BLaER1 treated with 17β-estradiol and CSF1 and Interleukin-3, amounts not matched to agents 10 nM and 100 nM (cell line): Measurements from ENCODE around the gene SPATA1.

Source experiments
- H3K27ac ChIP-seq, 11 experiments: shearing (Covaris generic); formaldehyde crosslinking; 2 replicates each; pipeline ENCODE4 v1.8.1; 2022
- H3K27me3 ChIP-seq, 11 experiments: shearing (Covaris generic); formaldehyde crosslinking; 2 replicates each; pipeline ENCODE4 v1.8.1; 2022
- H3K36me3 ChIP-seq, 11 experiments: shearing (Covaris generic); formaldehyde crosslinking; 2 replicates each; pipeline ENCODE4 v1.8.1; 2022
- H3K4me1 ChIP-seq, 10 experiments: shearing (Covaris generic); formaldehyde crosslinking; 2 replicates each; pipeline ENCODE4 v1.8.1; 2022
- H3K4me2 ChIP-seq, 11 experiments: shearing (Covaris generic); formaldehyde crosslinking; 2 replicates each; pipeline ENCODE4 v1.8.1; 2022
- H3K4me3 ChIP-seq, 10 experiments: shearing (Covaris generic); formaldehyde crosslinking; 2 replicates each; pipeline ENCODE4 v1.8.1; 2022
- H3K9ac ChIP-seq, 11 experiments: shearing (Covaris generic); formaldehyde crosslinking; 2 replicates each; pipeline ENCODE4 v1.8.1; 2022
- H3K9me3 ChIP-seq, 11 experiments: shearing (Covaris generic); formaldehyde crosslinking; replicated peaks in 1 of 11; 2 replicates each; pipeline ENCODE4 v1.8.1; 2022
- H4K20me1 ChIP-seq, 11 experiments: shearing (Covaris generic); formaldehyde crosslinking; 2 replicates each; pipeline ENCODE4 v1.8.1; 2022
- Cebpa-rat ChIP-seq, 11 experiments: shearing (Covaris generic); IDR thresholded peaks; 2 replicates each; pipeline ENCODE4 v1.8.1; 2022

Gene SPATA1

DNA sequence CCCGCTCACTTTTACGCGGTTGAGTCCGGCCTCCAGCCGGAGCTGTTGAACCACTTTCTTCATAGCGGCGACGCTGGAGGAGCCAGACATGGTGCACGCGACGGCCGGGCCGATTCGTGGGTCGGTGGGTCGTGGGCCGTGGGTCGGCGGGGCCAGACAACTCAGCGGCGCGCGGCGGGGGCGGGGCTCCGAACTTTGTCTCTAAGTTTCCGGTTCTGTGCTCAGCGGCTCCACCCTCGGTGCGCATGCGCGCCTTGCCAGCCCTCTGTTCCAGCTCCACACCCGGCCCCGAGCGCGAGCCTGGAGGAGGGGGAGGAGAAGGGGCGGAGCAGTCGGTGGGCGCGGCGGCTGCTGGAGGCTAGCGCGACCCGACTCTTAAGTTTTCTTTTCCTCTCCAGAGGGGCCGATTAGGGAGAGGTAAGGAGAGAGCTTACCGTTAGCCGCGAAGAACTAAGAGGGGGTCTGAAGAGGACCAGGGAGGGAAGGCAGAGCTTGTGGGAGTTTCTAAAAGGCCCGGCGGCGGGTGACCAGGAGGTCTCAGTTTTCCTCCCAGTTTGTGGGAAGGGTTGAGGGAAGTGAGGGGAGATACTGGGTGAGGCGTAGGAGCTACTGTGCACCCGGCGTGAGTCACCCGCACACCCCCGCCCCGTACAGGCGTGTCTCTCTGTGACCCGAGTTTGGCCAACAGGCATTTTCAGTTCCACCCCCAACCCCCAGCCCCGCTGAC, at the start of gene SPATA1, which contains the start of gene GNG5:
Gene SPATA1 (plus strand): TSS at position 385 of the 727 bp plus-strand sequence. CDS start 9,974 bp downstream, outside the sequence.
Gene GNG5 (minus strand): TSS at position 580 of the 727 bp plus-strand sequence. CDS start 490 bp downstream, at position 90.
- Histone ChIP-seq H3K9ac (peak within 1 kb of the TSS; percentile 87 to 99 (median 97)), H3K27me3 (no peaks in the 10 kb centered on the region), H3K4me1 (peaks cover 28 to 46% (median 39%) of the 10 kb centered on the region in 10 experiments), H3K36me3 (peaks cover 17 to 36% (median 29%) of the 10 kb centered on the region in 11 experiments; a peak in 20 of 22 replicates), H3K4me3 (peak within 1 kb of the TSS; percentile 78 to 96 (median 84)), H3K4me2 (peak within 1 kb of the TSS; percentile 80 to 94 (median 90)), H4K20me1 (peaks cover 37 to 45% (median 40%) of the 10 kb centered on the region in 11 experiments), H3K27ac (peak within 1 kb of the TSS; percentile 89 to 98 (median 95)), H3K9me3 (peaks cover 10 to 21% (median 14%) of the 10 kb centered on the region in 11 experiments; a peak in 21 of 22 replicates)
- TF ChIP-seq Cebpa-rat (IDR thresholded peaks at IDR 0.05): no peak

DNA sequence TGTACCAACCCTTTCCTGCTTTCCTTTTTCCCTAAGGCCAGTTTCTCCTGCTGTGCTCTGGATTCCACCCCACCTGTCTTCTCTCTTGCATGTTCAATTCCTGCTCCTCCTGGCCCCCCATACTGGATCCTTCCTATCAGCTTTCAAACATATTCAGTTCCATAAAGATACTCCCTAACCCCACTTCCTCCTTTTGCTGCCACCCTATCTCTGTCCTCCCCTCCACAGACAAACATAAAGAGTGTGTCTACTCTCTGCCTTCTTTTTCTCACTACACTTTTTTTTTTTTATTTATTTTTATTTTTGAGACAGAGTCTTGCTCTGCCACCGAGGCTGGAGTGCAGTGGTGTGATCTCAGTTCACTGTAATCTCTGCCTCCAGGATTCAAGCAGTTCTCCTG, 44.1 kb upstream of the SPATA1 start:
- TF ChIP-seq Cebpa-rat (IDR thresholded peaks at IDR 0.05): no peak
- Histone ChIP-seq H3K9ac (no peak overlapping the region), H3K9me3 (no peaks in the 10 kb centered on the region), H4K20me1 (no peaks in the 10 kb centered on the region), H3K27me3 (no peaks in the 10 kb centered on the region), H3K4me1 (no peaks in the 10 kb centered on the region), H3K4me3 (no peak overlapping the region), H3K36me3 (no peaks in the 10 kb centered on the region), H3K27ac (no peak overlapping the region), H3K4me2 (no peak overlapping the region)

DNA sequence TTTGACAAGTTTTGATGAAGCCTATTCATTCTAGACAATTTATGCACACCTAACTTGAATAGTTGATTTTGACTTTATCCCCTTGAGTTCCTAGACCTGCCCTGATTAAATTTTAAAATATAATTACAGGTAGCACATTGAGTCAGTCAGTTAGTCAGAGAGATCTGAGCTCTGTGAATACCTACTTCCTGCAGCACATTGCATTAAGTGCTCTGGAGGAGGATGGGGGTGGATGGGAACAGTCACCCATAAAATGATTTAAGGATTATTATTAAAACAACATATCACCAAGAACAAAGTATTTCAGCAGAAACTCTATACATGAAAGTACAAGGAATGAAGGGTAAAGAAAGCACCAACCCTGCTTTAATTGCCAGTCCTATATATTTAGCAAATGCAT, 38.9 kb upstream of the SPATA1 start:
- H3K4me2 ChIP-seq: no peak overlapping the region
- no peaks in the 10 kb centered on the region for H3K27me3 ChIP-seq
- no peak overlapping the region for H3K4me3 ChIP-seq
- no peaks in the 10 kb centered on the region for H4K20me1 ChIP-seq
- H3K9ac ChIP-seq: no peak overlapping the region
- no peaks in the 10 kb centered on the region for H3K4me1 ChIP-seq
- H3K9me3 ChIP-seq: no peaks in the 10 kb centered on the region
- H3K36me3 ChIP-seq: no peaks in the 10 kb centered on the region
- no peak overlapping the region for H3K27ac ChIP-seq
- TF ChIP-seq Cebpa-rat (IDR thresholded peaks at IDR 0.05): no peak

GRCh38 chr1:84476225-84476624, 30.0 kb upstream of the SPATA1 start:
- H3K4me2 ChIP-seq: no peak overlapping the region
- H3K9me3 ChIP-seq: peaks cover 11 to 18% (median 16%) of the 10 kb centered on the region in 11 experiments
- H3K4me1 ChIP-seq: peaks cover 10 to 13% (median 12%) of the 10 kb centered on the region in 10 experiments
- H3K4me3 ChIP-seq: no peak overlapping the region
- H3K36me3 ChIP-seq: peaks cover under 1 to 6% (median 3%) of the 10 kb centered on the region in 11 experiments; a peak in 16 of 22 replicates
- no peak overlapping the region for H3K27ac ChIP-seq
- H3K9ac ChIP-seq: no peak overlapping the region
- H4K20me1 ChIP-seq: peaks cover 0 to 18% (median 14%) of the 10 kb centered on the region in 11 experiments; a peak in 12 of 22 replicates
- TF ChIP-seq Cebpa-rat (IDR thresholded peaks at IDR 0.05): no peak
- H3K27me3 ChIP-seq: peaks cover 0 to 5% (median 0%) of the 10 kb centered on the region in 11 experiments; a peak in 3 of 22 replicates

GRCh38 chr1:84478876-84479868, 27.0 kb upstream of the SPATA1 start, which contains the start of gene RPF1:
TSS of gene RPF1 (plus strand) at chr1:84479266. CDS start at chr1:84479282, 16 bp downstream.
- Histone ChIP-seq H3K9me3 (peaks cover 11 to 18% (median 16%) of the 10 kb centered on the region in 11 experiments), H3K4me3 (peak within 1 kb of the TSS; percentile 72 to 89 (median 78)), H3K27me3 (peaks cover 0 to 5% (median 0%) of the 10 kb centered on the region in 11 experiments; a peak in 3 of 22 replicates), H3K4me1 (peaks cover 12 to 27% (median 19%) of the 10 kb centered on the region in 10 experiments), H3K27ac (peak within 1 kb of the TSS; percentile 83 to 95 (median 87)), H3K9ac (peak within 1 kb of the TSS; percentile 77 to 92 (median 87)), H4K20me1 (peaks cover 0 to 46% (median 28%) of the 10 kb centered on the region in 11 experiments; a peak in 13 of 22 replicates), H3K4me2 (peak within 1 kb of the TSS; percentile 86 to 97 (median 91)), H3K36me3 (peaks cover 23 to 36% (median 32%) of the 10 kb centered on the region in 11 experiments)
- no peak for TF ChIP-seq Cebpa-rat (IDR thresholded peaks at IDR 0.05)

GRCh38 chr1:84479998-84480397, 26.2 kb upstream of the SPATA1 start:
- Histone ChIP-seq H3K36me3 (peaks cover 32 to 44% (median 41%) of the 10 kb centered on the region in 11 experiments), H3K4me2 (peak overlapping the region; percentile 86 to 97 (median 91)), H3K4me3 (peak overlapping the region; percentile 72 to 89 (median 78)), H3K9me3 (peaks cover 11 to 22% (median 18%) of the 10 kb centered on the region in 11 experiments), H4K20me1 (peaks cover 0 to 53% (median 28%) of the 10 kb centered on the region in 11 experiments; a peak in 13 of 22 replicates), H3K27ac (peak overlapping the region; percentile 83 to 95 (median 87); a peak in 20 of 22 replicates), H3K9ac (peak overlapping the region; percentile 77 to 92 (median 87)), H3K27me3 (peaks cover 0 to 5% (median 0%) of the 10 kb centered on the region in 11 experiments; a peak in 3 of 22 replicates), H3K4me1 (peaks cover 12 to 27% (median 19%) of the 10 kb centered on the region in 10 experiments)
- TF ChIP-seq Cebpa-rat (IDR thresholded peaks at IDR 0.05): no peak

DNA sequence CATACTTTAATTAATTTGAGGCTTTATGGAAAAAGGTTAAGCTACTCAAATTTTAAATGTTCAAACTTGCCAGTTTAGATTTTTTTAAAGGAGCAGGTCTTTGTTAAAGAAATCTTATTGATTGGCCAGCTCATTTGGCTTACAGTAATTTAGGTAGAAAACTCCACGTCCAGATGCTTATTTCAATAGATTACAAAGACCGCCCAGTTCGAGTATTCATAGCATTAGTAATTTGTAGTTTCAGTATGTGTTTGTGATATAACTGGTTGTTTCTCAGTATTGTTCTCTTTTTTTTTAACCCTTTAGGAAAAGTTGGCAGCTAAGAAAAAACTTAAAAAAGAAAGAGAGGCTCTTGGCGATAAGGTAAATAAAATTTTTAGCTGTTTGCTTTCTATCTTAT, 25.5 kb upstream of the SPATA1 start:
- peaks cover 12 to 27% (median 19%) of the 10 kb centered on the region in 10 experiments for H3K4me1 ChIP-seq
- peak overlapping the region in 9 of 11 experiments; percentile 77 to 92 (median 87); a peak in 17 of 22 replicates for H3K9ac ChIP-seq
- peaks cover 0 to 5% (median 0%) of the 10 kb centered on the region in 11 experiments; a peak in 3 of 22 replicates for H3K27me3 ChIP-seq
- H3K4me3 ChIP-seq: peak overlapping the region; percentile 72 to 89 (median 78)
- peak overlapping the region; percentile 86 to 97 (median 91) for H3K4me2 ChIP-seq
- H3K9me3 ChIP-seq: peaks cover 14 to 28% (median 22%) of the 10 kb centered on the region in 11 experiments
- peaks cover 38 to 51% (median 47%) of the 10 kb centered on the region in 11 experiments for H3K36me3 ChIP-seq
- TF ChIP-seq Cebpa-rat (IDR thresholded peaks at IDR 0.05): no peak
- H4K20me1 ChIP-seq: peaks cover 0 to 60% (median 28%) of the 10 kb centered on the region in 11 experiments; a peak in 13 of 22 replicates
- H3K27ac ChIP-seq: no peak overlapping the region; a peak in 1 of 22 replicates

GRCh38 chr1:84481317-84481716, 24.9 kb upstream of the SPATA1 start:
- H3K27ac ChIP-seq: no peak overlapping the region
- H3K4me2 ChIP-seq: peak overlapping the region; percentile 54 to 97 (median 91)
- peaks cover 12 to 27% (median 19%) of the 10 kb centered on the region in 10 experiments for H3K4me1 ChIP-seq
- H3K4me3 ChIP-seq: peak overlapping the region in 6 of 10 experiments; percentile 5 to 82 (median 73); a peak in 4 of 20 replicates
- peaks cover 0 to 66% (median 28%) of the 10 kb centered on the region in 11 experiments; a peak in 13 of 22 replicates for H4K20me1 ChIP-seq
- H3K27me3 ChIP-seq: peaks cover 0 to 5% (median 0%) of the 10 kb centered on the region in 11 experiments; a peak in 3 of 22 replicates
- peak overlapping the region in 1 of 11 experiments; percentile 88; a peak in 2 of 22 replicates for H3K9ac ChIP-seq
- no peak for TF ChIP-seq Cebpa-rat (IDR thresholded peaks at IDR 0.05)
- H3K36me3 ChIP-seq: peaks cover 44 to 57% (median 53%) of the 10 kb centered on the region in 11 experiments
- H3K9me3 ChIP-seq: peaks cover 18 to 34% (median 26%) of the 10 kb centered on the region in 11 experiments
